HG03520 (cell line): ENCODE measurements around the gene RBM46.
"Not testable (repeated sequence)": the region's sequence is repeated elsewhere in the genome, so short reads cannot be mapped to it uniquely, and the experiment has no call there.

ENCODE experiments used
- ATAC-seq: cut with Tn5 transposase; IDR thresholded peaks from one replicate; pipeline ENCODE4 v1.9.1; 2021; ENCODE audit warnings: mild to moderate bottlenecking, moderate library complexity; ENCODE audit not compliant: unreplicated experiment

Gene RBM46

DNA sequence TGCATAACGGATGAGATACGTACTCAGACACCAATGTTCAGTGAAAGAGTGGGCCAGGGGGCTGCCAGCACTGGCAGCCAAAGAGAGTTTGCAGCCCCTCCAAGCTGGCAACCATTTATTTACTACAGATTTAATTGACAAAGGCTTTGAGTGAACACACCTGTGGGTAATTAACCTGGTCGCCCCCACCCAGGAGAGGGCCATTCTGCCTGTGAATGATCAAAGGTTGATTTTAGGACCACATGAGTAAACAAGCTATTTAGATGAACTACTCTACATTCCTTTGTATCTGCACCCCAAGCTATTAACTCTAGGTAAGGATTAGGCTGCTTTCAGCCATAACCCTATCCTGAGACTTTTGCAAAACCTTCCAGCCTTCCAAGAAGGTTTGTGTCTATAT lies 55.0 kb downstream of the RBM46 start:
- no peak for ATAC-seq

DNA sequence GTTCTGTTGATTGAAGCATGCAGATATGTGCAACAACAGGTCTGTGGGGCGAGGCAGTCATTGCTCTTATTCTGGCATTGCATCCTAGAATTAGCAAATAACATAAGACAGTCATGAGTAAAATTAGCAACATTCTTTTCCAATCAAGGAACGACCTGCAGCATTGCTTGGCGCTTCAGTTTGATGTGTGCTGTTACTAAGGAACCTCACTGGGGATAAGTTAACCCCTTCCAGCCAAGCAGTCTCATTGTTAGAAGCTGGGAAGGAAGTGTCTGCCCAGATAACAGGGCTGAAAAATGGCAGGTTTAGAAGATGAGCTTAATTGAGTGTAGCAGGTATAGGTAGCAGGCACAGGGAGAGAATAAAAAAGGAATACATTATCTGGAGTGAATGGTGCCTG lies 55.4 kb downstream of the RBM46 start:
- no peak for ATAC-seq

DNA sequence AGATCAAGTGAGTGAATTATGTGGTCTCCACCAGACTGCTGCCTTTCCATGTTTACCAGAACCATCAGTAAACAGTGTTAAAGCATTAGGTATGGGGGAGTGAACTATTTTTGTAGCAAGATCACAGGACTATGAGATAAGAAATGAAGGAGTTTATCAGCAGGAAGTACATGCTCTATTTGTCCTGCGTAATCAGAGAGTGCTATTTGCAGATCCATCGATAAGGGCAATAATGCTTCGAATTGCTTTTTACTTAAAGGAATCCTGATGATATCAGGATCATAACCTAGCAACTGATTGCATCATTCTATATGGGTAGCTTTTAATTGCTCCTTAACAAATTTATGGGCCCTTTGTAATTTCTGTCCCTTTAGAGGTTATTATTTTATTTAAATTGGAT lies 57.1 kb downstream of the RBM46 start:
- ATAC-seq: no peak

DNA sequence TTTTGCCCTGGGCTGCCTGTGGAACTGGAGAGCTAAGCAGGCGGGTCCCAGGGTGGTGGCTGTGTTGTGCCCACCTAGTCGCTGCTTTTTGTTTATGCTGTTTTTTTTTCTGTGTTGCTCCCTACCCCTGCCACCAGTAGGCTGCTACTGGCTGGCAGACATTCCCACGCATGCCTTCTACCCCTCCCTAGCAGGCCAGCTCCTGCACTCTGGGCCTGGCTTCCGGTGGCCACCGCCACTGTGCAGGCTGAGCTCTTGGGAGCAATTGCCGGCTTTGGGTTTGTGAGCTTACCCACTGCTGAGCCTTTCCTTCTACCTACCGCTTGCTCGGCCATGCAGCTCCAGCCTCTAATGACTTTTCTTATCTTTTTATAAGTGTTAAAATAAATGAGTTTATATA lies 57.6 kb downstream of the RBM46 start:
- ATAC-seq: no peak

DNA sequence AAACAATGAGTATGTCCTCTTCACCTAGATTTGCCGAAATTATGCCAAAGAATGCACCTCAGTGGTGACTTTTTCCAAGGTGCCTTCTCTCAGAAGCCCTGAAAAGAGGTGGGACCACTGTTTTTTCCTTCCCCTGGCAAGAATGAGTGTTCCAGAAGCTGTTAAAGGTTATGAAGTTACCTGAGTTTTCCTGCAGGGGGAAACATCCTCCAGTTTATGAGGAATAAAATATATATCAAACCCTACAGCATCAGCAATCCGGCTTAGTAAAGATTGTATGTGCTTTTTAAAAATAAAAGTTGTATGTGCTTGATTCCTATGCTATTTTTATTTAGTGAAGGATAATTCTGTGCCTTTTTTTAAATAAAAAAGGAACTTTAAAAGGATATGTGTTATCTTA lies 73.3 kb downstream of the RBM46 start:
- ATAC-seq: no peak

DNA sequence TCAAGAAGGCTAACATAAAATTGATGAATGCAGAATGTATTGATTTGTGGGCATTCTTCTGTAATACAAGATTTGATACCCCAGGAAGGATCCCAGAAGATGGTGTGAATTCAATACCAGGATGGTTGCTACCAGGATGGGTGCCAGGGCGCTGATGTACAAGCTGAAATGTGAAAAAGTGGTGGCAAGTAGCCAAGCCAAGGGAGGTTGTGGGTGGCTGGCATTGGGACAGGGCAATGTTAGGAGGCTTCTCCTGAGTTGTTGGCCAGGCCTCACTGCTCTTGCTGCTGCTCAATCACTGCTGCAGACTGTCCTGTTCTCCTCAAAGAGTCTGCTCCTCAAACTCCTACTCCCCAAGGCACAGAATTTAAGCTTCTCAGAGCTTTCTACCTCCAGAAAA lies 77.1 kb downstream of the RBM46 start:
- no peak for ATAC-seq

DNA sequence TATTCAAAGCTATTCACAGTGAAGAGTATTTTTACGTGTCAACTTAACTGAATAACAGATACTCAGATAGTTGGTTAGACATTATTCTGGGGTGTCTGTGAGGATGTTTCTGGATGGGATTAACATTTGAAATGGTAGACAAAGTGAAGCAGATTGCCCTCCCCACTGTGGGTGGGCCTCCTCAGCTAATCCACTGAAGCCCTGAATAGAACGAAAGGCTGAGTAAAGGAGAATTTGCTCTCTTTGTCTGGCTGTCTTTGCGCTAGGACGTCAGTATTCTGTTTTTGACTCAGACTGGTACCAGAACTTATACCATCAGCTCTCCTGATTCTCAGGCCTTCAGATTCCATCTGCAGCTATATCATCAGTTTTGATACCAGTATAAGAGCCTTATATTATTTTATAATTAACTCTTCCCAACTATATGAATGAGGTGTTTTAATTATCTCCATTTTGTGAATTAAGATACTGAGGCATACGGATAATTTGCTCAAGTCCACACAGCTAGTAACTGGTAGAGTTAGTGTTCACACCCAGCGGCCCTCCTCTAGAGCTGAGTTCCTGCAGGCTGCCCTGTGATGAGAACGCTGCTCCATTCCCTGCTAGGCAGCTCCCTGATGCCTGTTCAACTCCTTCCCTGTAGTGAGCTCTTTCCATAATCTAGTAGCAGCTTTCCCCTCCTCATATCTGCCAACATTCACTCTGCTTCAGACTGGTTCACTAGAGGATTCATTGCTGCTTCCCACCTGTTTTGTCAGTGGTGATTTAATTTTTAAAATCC lies 87.5 kb downstream of the RBM46 start:
- ATAC-seq: no peak

DNA sequence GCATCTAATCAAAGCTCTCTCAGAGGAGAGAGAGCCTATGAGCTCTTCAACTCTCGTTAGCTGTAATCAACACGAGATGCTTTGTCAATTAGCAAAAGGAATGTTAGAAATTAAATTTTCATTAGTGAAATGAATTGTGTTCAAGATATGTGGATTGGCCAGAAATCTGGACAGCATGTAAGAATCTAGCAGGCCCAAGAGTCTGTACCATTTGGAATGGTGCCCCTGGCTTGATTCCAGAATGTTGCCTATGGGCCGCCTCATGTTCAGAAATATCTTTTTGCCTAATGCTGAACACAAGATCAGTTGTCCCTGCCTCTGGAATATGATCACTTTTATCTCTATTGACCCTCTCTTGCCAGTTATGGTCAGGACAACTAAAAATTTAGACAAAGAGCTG lies 88.2 kb downstream of the RBM46 start:
- no peak for ATAC-seq

DNA sequence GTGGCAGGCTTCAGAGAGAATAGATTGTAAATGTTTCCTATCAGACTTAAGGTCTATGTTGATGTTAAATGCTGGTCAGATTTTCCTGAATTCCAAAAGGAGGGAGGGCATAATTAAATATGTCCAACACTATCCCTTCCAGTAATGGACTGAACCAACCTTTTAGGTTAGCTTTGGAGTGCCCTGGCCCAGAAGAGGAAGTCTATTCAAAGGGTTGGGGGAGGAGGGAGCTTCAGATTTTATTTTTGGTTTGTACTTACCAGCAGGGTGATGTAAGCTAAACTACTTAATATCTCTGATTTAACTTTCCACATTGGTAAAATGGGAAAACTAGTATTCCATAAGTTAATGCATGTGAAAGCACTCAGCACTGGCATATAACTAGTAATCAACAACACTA lies 91.1 kb downstream of the RBM46 start:
- ATAC-seq: no peak

DNA sequence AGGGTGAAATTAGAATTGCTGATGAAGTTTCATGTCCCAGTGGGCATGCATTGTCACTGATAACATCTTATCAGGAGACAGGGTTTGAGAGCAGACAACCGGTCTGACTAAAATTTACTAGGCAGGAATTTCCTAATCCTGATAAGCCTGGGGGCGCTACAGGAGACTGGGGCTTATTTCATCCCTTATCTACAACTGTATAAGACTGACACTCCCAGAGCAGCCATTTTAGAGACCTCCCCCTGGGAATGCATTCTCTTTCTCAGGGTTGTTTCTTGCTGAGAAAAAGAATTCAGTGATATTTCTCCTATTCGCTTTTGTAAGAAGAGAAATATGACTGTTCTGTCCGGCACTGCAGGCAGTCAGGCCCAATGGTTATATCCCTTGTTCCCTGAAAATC lies 93.0 kb downstream of the RBM46 start:
- ATAC-seq: not testable (repeated sequence)

DNA sequence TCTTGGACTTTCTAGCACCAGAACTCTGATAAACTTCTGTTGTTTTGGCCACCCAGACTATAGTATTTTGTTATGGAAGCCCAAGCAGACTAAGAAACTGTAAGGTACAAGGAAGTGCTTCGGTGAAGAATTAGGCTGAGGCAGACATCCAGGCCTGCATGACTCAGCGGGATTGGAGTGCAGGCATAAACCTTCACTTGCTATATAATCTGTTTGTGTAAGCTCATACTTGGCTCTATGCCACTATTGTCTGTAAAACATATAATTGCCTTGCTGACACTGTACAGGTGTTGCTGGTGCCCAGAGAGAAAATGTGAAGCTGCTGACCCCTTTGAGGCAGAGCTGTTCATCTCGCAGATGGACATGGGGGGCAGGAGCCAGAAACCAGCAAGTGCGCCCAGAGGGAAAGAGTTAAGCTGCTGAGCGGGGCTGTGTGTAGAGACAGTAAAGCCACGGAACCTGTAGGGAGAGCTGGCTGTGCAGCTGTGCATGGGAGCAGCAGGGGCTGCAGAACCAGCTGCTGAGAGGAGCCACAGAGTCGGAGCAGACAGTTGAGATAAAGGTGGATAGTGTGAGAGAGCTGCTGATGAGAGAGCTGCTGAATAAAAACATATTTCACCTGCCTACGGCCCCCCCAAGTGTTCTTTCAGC lies 96.2 kb downstream of the RBM46 start:
- ATAC-seq: no peak
